HepG2 (cell line): ENCODE results near the gene XXYLT1. TPM values are rescaled to one million over a fixed set of nuclear protein-coding genes. Genes with fewer than 3 reads are reported as not detected.

Source experiments
- AGO1 ChIP-seq: fragments of 200-400 bp; formaldehyde crosslinking; IDR thresholded peaks from 2 replicates; pipeline ENCODE4 v1.6.1; 2017; ENCODE audit warnings: mild to moderate bottlenecking, low read depth, low read length, moderate library complexity; ENCODE audit not compliant: poor library complexity, severe bottlenecking
- ARID2 ChIP-seq: sonication (generic); formaldehyde crosslinking; IDR thresholded peaks from 2 replicates; pipeline ENCODE4 v1.8.1; 2022; ENCODE audit warnings: mild to moderate bottlenecking, missing genetic modification reagents, borderline replicate concordance
- DRAP1 ChIP-seq: IDR thresholded peaks from 2 replicates; pipeline ENCODE4 v1.6.1; 2016; ENCODE audit warnings: missing genetic modification reagents, missing compliant biosample characterization
- FOXP1 ChIP-seq, 2 experiments: fragments of 450-650 bp in 1 of 2; IDR thresholded peaks; 2 replicates each; pipeline ENCODE4 v1.6.1; 2017 to 2018; ENCODE audit warnings: antibody characterized with exemption in 1 of 2
- GABPA ChIP-seq, 2 experiments: IDR thresholded peaks; 2 replicates each; pipeline ENCODE4 v1.6.1; 2011 to 2016; ENCODE audit warnings: low read depth in 2 of 2, low read length in 1 of 2, missing biosample characterization in 1 of 2, missing genetic modification characterization in 1 of 2
- HHEX ChIP-seq: IDR thresholded peaks from 2 replicates; pipeline ENCODE4 v1.6.1; 2016; ENCODE audit warnings: control low read depth
- NCOA1 ChIP-seq: sonication (generic); formaldehyde crosslinking; IDR thresholded peaks from 2 replicates; pipeline ENCODE4 v1.9.0; 2021; ENCODE audit warnings: missing genetic modification reagents
- NFKBIZ ChIP-seq: IDR thresholded peaks from 2 replicates; pipeline ENCODE4 v1.6.1; 2018; ENCODE audit warnings: missing genetic modification reagents, missing compliant biosample characterization
- POLR2G ChIP-seq: fragments of 200-400 bp; formaldehyde crosslinking; IDR thresholded peaks from 2 replicates; pipeline ENCODE4 v1.6.1; 2018; ENCODE audit warnings: mild to moderate bottlenecking, low read depth, low read length, moderate library complexity
- RFX5 ChIP-seq: IDR thresholded peaks from 2 replicates; pipeline ENCODE4 v1.6.1; 2011; ENCODE audit warnings: low read depth, low read length, improper control_type of control experiment
- SOX6 ChIP-seq, 2 experiments: fragments of 450-650 bp in 1 of 2; sonication (generic) in 1 of 2; formaldehyde crosslinking in 1 of 2; IDR thresholded peaks; 2 replicates each; pipeline versions ENCODE4 v1.4.0 to v1.6.1; 2017 to 2020; ENCODE audit warnings: antibody characterized with exemption in 1 of 2, mild to moderate bottlenecking in 1 of 2, missing genetic modification reagents in 1 of 2
- SP140L ChIP-seq: sonication (generic); formaldehyde crosslinking; IDR thresholded peaks from 2 replicates; pipeline ENCODE4 v1.4.0; 2020; ENCODE audit warnings: missing genetic modification reagents, borderline replicate concordance
- TIGD3 ChIP-seq: sonication (generic); formaldehyde crosslinking; IDR thresholded peaks from 2 replicates; pipeline ENCODE4 v1.5.1; 2020; ENCODE audit warnings: mild to moderate bottlenecking, missing genetic modification reagents, borderline replicate concordance
- XBP1 ChIP-seq: sonication (generic); formaldehyde crosslinking; IDR thresholded peaks from 2 replicates; pipeline ENCODE4 v1.5.0; 2020; ENCODE audit warnings: missing genetic modification reagents
- ZBTB43 ChIP-seq: sonication (generic); formaldehyde crosslinking; conservative IDR thresholded peaks from 2 replicates; pipeline ENCODE4 v1.4.0; 2020; ENCODE audit warnings: missing genetic modification reagents
- ZBTB7B ChIP-seq: sonication (generic); formaldehyde crosslinking; IDR thresholded peaks from 2 replicates; pipeline ENCODE4 v1.4.0; 2020; ENCODE audit warnings: missing genetic modification reagents
- ZNF331 ChIP-seq: sonication (generic); formaldehyde crosslinking; IDR thresholded peaks from 2 replicates; pipeline ENCODE4 v1.4.0; 2020; ENCODE audit warnings: missing genetic modification reagents
- ZNF335 ChIP-seq: sonication (generic); formaldehyde crosslinking; IDR thresholded peaks from 2 replicates; pipeline ENCODE4 v1.4.0; 2020; ENCODE audit warnings: missing genetic modification reagents
- ZNF576 ChIP-seq: sonication (generic); formaldehyde crosslinking; IDR thresholded peaks from 2 replicates; pipeline ENCODE4 v1.4.0; 2020; ENCODE audit warnings: mild to moderate bottlenecking, missing genetic modification reagents
- ZNF605 ChIP-seq: sonication (generic); formaldehyde crosslinking; IDR thresholded peaks from 2 replicates; pipeline ENCODE4 v1.8.0; 2022; ENCODE audit warnings: mild to moderate bottlenecking, missing genetic modification reagents
- ZNF749 ChIP-seq: sonication (generic); formaldehyde crosslinking; IDR thresholded peaks from 2 replicates; pipeline ENCODE4 v1.8.0; 2022; ENCODE audit warnings: mild to moderate bottlenecking, missing genetic modification reagents, moderate library complexity, borderline replicate concordance
- polyA plus RNA-seq, 8 experiments: library from polyadenylated mRNA; depleted of rRNA in 3 of 8; stranded (reverse) in 7 of 8; unstranded in 1 of 8; fragments of >200 nt; fragmentation: Illumina TruSeq in 4 of 8; extraction: Trizol in 4 of 8; gene quantifications; 2 replicates each; pipeline versions ENCODE4 v1.2.1 to v1.2.3, GENCODE V29; 2011 to 2016; ENCODE audit warnings: low read depth in 4 of 8, missing spikeins in 1 of 8, mixed read lengths in 1 of 8; ENCODE audit not compliant: insufficient read depth in 1 of 8
- total RNA-seq, 5 experiments: library from RNA; depleted of rRNA; stranded (reverse); fragments of >200 nt; fragmentation: Illumina TruSeq; extraction: Trizol; gene quantifications; 2 replicates each; pipeline ENCODE4 v1.2.3, GENCODE V29; 2016; ENCODE audit warnings: low read depth in 1 of 5
- TF ChIP-seq, protein P1 (sequence below): sonication (generic); formaldehyde crosslinking; IDR thresholded peaks from 2 replicates; pipeline ENCODE4 v1.5.0; 2020; ENCODE audit warnings: missing genetic modification reagents, mild to moderate bottlenecking, borderline replicate concordance

Gene XXYLT1
- total and polyA plus RNA-seq, 2 of the 13 experiments (the other 11 are each of a cell fraction or from before 2014, with no cell fraction given): 17.7 to 19.0 TPM

- TF ChIP-seq TIGD3 (CRISPR knock-in tag): no peak
- TF ChIP-seq GABPA (IDR thresholded peaks at IDR 0.05; ENCODE audit: low read depth, low read length): no peak
- peak; percentile 49; the same call in 1 of the 2 replicates for TF ChIP-seq GABPA (CRISPR knock-in tag; IDR thresholded peaks at IDR 0.05; ENCODE audit: low read depth)
- 0 out of 2 replicates have a peak, but pooled peaks have one; percentile 76 for TF ChIP-seq ZBTB43 (CRISPR knock-in tag)
- TF ChIP-seq NFKBIZ (CRISPR knock-in tag): peak; percentile 80; the same call in 1 of the 2 replicates
- peak; percentile 54; the same call in 1 of the 2 replicates for TF ChIP-seq DRAP1 (CRISPR knock-in tag)
- no peak for TF ChIP-seq FOXP1 (IDR thresholded peaks at IDR 0.05)
- peak; percentile 70; the same call in 1 of the 2 replicates for TF ChIP-seq FOXP1 (CRISPR knock-in tag; IDR thresholded peaks at IDR 0.05)
- peak; percentile 68 for TF ChIP-seq ZNF605
- peak; percentile 52 for TF ChIP-seq HHEX (CRISPR knock-in tag)
- TF ChIP-seq ZNF749 (CRISPR knock-in tag): no peak
- TF ChIP-seq SOX6 (IDR thresholded peaks at IDR 0.05): no peak
- peak; percentile 88 for TF ChIP-seq SOX6 (CRISPR knock-in tag; IDR thresholded peaks at IDR 0.05)
- TF ChIP-seq ZNF331 (CRISPR knock-in tag): peak; percentile 83
- TF ChIP-seq ARID2 (CRISPR knock-in tag): peak; percentile 89
- TF ChIP-seq, protein P1, sequence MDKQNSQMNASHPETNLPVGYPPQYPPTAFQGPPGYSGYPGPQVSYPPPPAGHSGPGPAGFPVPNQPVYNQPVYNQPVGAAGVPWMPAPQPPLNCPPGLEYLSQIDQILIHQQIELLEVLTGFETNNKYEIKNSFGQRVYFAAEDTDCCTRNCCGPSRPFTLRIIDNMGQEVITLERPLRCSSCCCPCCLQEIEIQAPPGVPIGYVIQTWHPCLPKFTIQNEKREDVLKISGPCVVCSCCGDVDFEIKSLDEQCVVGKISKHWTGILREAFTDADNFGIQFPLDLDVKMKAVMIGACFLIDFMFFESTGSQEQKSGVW: no peak
- peak; percentile 81; the same call in 1 of the 2 replicates for TF ChIP-seq SP140L (CRISPR knock-in tag)
- peak; percentile 33; the same call in 1 of the 2 replicates for TF ChIP-seq RFX5
- TF ChIP-seq ZNF335 (CRISPR knock-in tag): 0 out of 2 replicates have a peak, but pooled peaks have one; percentile 54
- 0 out of 2 replicates have a peak, but pooled peaks have one; percentile 3 for TF ChIP-seq POLR2G
- no peak for TF ChIP-seq AGO1
- TF ChIP-seq NCOA1 (CRISPR knock-in tag): no peak
- TF ChIP-seq ZNF576 (CRISPR knock-in tag): no peak
- TF ChIP-seq ZBTB7B (CRISPR knock-in tag): peak; percentile 34; the same call in 1 of the 2 replicates
- no peak for TF ChIP-seq XBP1
Measured at GRCh38 chr3:195154793-195155535, 116.0 kb downstream of the XXYLT1 start (continued).
